Fibroblast of lung (primary cell): Measurements from ENCODE around the gene IFIT1. TPM values are rescaled to one million over a fixed set of nuclear protein-coding genes. Genes with fewer than 3 reads are reported as not detected.
"Not testable (repeated sequence)": the region's sequence is repeated elsewhere in the genome, so short reads cannot be mapped to it uniquely, and the experiment has no call there.

Experiments
- DNase-seq, 2 donors: peaks; one replicate each; pipeline versions ENCODE4 v3.0.0 to v3.0.0-alpha.2; 2010; ENCODE audit warnings: low read depth in 2 of 2
- H2AFZ ChIP-seq: 2 replicates; pipeline ENCODE4 v1.5.1; 2012; ENCODE audit warnings: low read length, control low read depth, inconsistent platforms
- H3K27ac ChIP-seq: 2 replicates; pipeline ENCODE4 v1.5.1; 2011; ENCODE audit warnings: low read length, control low read depth; ENCODE audit not compliant: insufficient read depth
- H3K27me3 ChIP-seq: 2 replicates; pipeline ENCODE4 v1.5.1; 2011; ENCODE audit warnings: mild to moderate bottlenecking, low read length; ENCODE audit not compliant: control insufficient read depth, insufficient read depth
- H3K36me3 ChIP-seq: 2 replicates; pipeline ENCODE4 v1.5.1; 2011; ENCODE audit warnings: low read length; ENCODE audit not compliant: control insufficient read depth, insufficient read depth
- H3K4me1 ChIP-seq: 2 replicates; pipeline ENCODE4 v1.5.1; 2011; ENCODE audit warnings: low read length; ENCODE audit not compliant: control insufficient read depth, insufficient read depth; ENCODE audit errors: extremely low read depth
- H3K4me2 ChIP-seq: 2 replicates; pipeline ENCODE4 v1.5.1; 2011; ENCODE audit warnings: low read length, control low read depth; ENCODE audit not compliant: insufficient read depth; ENCODE audit errors: extremely low read depth
- H3K4me3 ChIP-seq, 4 experiments: fragments of 200-600 bp in 1 of 4; sonication (generic) in 1 of 4; replicated peaks in 1 of 4; 2 replicates each; pipeline ENCODE4 v1.5.1; 2011 to 2016; ENCODE audit warnings: low read length in 4 of 4, low read depth in 3 of 4, mild to moderate bottlenecking in 3 of 4, control low read depth in 2 of 4, inconsistent platforms in 1 of 4, mixed read lengths in 1 of 4; ENCODE audit not compliant: insufficient read depth in 1 of 4; ENCODE audit errors: control extremely low read depth in 1 of 4
- H3K79me2 ChIP-seq: 2 replicates; pipeline ENCODE4 v1.5.1; 2012; ENCODE audit warnings: mild to moderate bottlenecking, low read length, inconsistent platforms; ENCODE audit not compliant: control insufficient read depth, insufficient read depth
- H3K9ac ChIP-seq: 2 replicates; pipeline ENCODE4 v1.5.1; 2011; ENCODE audit warnings: mild to moderate bottlenecking, low read length, control low read depth; ENCODE audit not compliant: insufficient read depth
- H3K9me3 ChIP-seq: 2 replicates; pipeline ENCODE4 v1.5.1; 2012; ENCODE audit warnings: low read depth, low read length; ENCODE audit not compliant: control insufficient read depth, insufficient read depth
- H4K20me1 ChIP-seq: 2 replicates; pipeline ENCODE4 v1.5.1; 2011; ENCODE audit warnings: low read length; ENCODE audit not compliant: control insufficient read depth, insufficient read depth; ENCODE audit errors: extremely low read depth
- CTCF ChIP-seq, 2 donors: IDR thresholded peaks in 1 of 2; conservative IDR thresholded peaks in 1 of 2; 1 replicate in 1 of 2; 2 replicates in 1 of 2; pipeline ENCODE4 v1.5.1; 2011 to 2012; ENCODE audit warnings: low read length in 2 of 2, control low read depth in 1 of 2, inconsistent platforms in 1 of 2, low read depth in 1 of 2, mild to moderate bottlenecking in 1 of 2
- EZH2 ChIP-seq: IDR thresholded peaks from 2 replicates; pipeline ENCODE4 v1.5.1; 2012; ENCODE audit warnings: low read length, control low read depth, mild to moderate bottlenecking; ENCODE audit errors: missing control alignments
- polyA plus RNA-seq, 2 donors: library from polyadenylated mRNA; depleted of rRNA in 1 of 2; stranded (reverse) in 1 of 2; unstranded in 1 of 2; fragments of >200 nt; gene quantifications; 2 replicates each; pipeline ENCODE4 v1.2.1, GENCODE V29; 2011 to 2012; ENCODE audit warnings: missing spikeins in 1 of 2
- total RNA-seq: library from RNA; depleted of rRNA; stranded (reverse); fragments of >200 nt; gene quantifications from 2 replicates; pipeline ENCODE4 v1.2.1, GENCODE V29; 2014

Gene IFIT1
- total and polyA plus RNA-seq, 2 donors (not counting 1 experiment from before 2014, with no cell fraction given), result 25.8 to 71.4 TPM

GRCh38 chr10:89404104-89405047 is 12.0 kb downstream of the IFIT1 start:
- Histone ChIP-seq H3K79me2 (no peaks in the 10 kb centered on the region), H3K4me3 (no peak overlapping the region), H3K4me2 (no peak overlapping the region), H3K27me3 (no peaks in the 10 kb centered on the region), H3K4me1 (no peaks in the 10 kb centered on the region), H4K20me1 (no peaks in the 10 kb centered on the region), H3K27ac (no peak overlapping the region), H3K36me3 (no peaks in the 10 kb centered on the region), H3K9ac (no peak overlapping the region), H2AFZ (no peak overlapping the region), H3K9me3 (no peaks in the 10 kb centered on the region)
- TF ChIP-seq CTCF (conservative IDR thresholded peaks at IDR 0.05 in 1 of 2, IDR thresholded peaks at IDR 0.05 in 1 of 2; ENCODE audit: low read depth in 1 of 2, low read length in 2 of 2) (no peak), EZH2 (no peak)
- DNase-seq, result peak; percentile 40 to 66

DNA sequence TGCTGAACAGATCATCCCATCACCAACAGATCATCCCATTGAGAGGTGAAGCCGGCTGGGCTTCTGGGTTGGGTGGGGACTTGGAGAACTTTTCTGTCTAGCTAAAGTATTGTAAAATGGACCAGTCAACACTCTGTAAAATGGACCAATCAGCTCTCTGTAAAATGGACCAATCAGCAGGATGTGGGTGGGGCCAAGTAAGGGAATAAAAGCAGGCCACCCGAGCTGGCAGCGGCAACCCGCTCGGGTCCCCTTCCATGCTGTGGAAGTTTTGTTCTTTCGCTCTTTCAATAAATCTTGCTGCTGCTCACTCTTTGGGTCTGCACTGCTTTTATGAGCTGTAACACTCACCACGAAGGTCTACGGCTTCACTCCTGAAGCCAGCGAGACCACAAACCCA is 13.8 kb downstream of the IFIT1 start:
- not testable (repeated sequence) for H3K79me2 ChIP-seq, H3K27ac ChIP-seq, H3K36me3 ChIP-seq, H3K27me3 ChIP-seq, H3K9ac ChIP-seq, H3K9me3 ChIP-seq, H3K4me2 ChIP-seq, H3K4me3 ChIP-seq, H4K20me1 ChIP-seq, H3K4me1 ChIP-seq, DNase-seq, H2AFZ ChIP-seq

GRCh38 chr10:89407792-89408191 is 15.4 kb downstream of the IFIT1 start:
- H3K27me3 ChIP-seq, H3K36me3 ChIP-seq, H3K4me2 ChIP-seq, H3K9ac ChIP-seq, H3K4me3 ChIP-seq, H3K9me3 ChIP-seq, H2AFZ ChIP-seq, H3K79me2 ChIP-seq, DNase-seq, H3K27ac ChIP-seq, H4K20me1 ChIP-seq, H3K4me1 ChIP-seq: not testable (repeated sequence)

DNA sequence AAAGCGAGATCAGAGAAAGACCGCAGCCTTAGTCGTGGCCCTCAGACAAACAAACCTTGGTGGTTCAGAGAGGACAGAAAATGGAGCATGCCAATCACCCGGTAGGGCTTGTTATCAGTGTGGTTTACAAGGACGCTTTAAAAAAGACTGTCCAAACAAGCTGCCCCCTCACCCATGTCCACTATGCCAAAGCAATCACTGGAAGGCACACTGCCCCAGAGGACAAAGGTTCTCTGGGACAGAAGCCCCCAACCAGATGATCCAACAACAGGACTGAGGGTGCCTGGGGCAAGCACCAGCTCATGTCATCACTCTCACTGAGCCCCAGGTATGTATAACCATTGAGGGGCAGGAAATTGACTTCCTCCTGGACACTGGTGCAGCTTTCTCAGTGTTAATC is 16.9 kb downstream of the IFIT1 start:
- H3K4me1 ChIP-seq, H3K36me3 ChIP-seq, H3K4me2 ChIP-seq, H3K27me3 ChIP-seq, H2AFZ ChIP-seq, H3K9me3 ChIP-seq, H3K79me2 ChIP-seq, H4K20me1 ChIP-seq, H3K27ac ChIP-seq, H3K9ac ChIP-seq, H3K4me3 ChIP-seq, DNase-seq: not testable (repeated sequence)

GRCh38 chr10:89410551-89410950 is 18.1 kb downstream of the IFIT1 start:
- H3K27ac ChIP-seq, H3K9me3 ChIP-seq, H4K20me1 ChIP-seq, H3K27me3 ChIP-seq, H2AFZ ChIP-seq, H3K4me3 ChIP-seq, DNase-seq, H3K36me3 ChIP-seq, H3K9ac ChIP-seq, H3K4me2 ChIP-seq, H3K79me2 ChIP-seq, H3K4me1 ChIP-seq: not testable (repeated sequence)

DNA sequence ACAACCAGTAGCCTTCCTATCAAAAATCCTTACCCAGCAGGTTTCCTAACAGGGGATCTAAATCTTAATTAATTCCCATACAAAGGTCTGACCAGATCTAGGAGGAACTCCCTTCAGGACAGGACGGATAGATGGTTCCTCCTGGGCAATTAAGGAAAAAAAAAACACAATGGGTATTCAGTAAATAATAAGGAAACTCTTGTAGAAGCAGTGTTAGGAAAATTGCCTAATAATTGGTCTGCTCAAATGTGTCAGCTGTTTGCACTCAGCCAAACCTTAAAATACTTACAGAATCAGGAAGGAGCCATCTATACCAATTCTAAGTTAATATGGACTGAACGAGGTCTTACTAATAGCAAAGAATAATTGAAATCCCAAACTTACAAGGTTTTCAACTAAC is 18.7 kb downstream of the IFIT1 start:
- not testable (repeated sequence) for H3K9me3 ChIP-seq, H3K9ac ChIP-seq, H3K4me2 ChIP-seq, H3K27ac ChIP-seq, H4K20me1 ChIP-seq, DNase-seq, H3K27me3 ChIP-seq, H3K4me1 ChIP-seq, H3K79me2 ChIP-seq, H2AFZ ChIP-seq, H3K36me3 ChIP-seq, H3K4me3 ChIP-seq
